ENCODE results near the gene RGS9. TPM values are rescaled to one million over a fixed set of nuclear protein-coding genes. Genes with fewer than 3 reads are reported as not detected.

Gene RGS9
- total and polyA plus RNA-seq, 2 of the 13 experiments (the other 11 are each of a cell fraction or from before 2014, with no cell fraction given): 0.44 to 0.74 TPM

DNA sequence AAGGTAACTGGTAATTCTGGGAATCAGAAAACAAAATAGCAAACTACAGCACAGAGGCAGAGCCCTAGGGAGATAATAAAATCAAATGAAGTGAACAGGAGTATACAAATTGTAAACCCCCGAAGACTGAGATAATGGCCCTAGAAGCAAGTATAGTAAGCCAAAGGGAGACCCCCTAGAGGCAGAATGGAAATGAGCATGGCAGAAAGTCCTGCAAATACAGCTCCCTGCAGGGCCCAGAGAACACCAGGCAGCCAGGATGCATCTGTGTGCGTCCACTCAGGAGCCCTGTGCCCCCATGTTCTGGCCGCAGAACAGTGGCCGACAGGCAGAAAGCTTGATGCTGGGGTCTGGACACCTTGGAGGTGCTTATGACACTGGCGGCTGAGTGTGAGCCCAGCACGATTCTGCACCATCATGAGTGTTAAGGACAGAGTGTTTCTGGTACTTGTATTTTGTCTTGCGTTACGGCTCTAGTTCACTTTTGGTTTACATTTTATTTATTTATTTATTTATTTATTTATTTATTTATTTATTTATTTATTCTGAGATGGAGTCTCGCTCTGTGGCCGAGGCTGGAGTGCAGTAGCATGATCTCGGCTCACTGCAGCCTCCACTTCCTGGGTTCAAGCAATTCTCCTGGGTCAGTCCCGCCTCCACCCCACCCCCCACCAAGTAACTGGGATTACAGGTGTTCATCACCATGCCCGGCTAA is 48.7 kb downstream of the RGS9 start:
- H3K36me3 ChIP-seq (replicated peaks in 1 of 2; ENCODE audit: control insufficient read depth in 1 of 2, insufficient read depth in 2 of 2, low read length in 2 of 2): no peaks in the 10 kb centered on the region
- peaks cover 7 to 30% of the 10 kb centered on the region in 2 experiments; a peak in 4 of 5 replicates for H3K27me3 ChIP-seq (ENCODE audit: control insufficient read depth in 1 of 2, insufficient read depth in 2 of 2, low read length in 2 of 2)
- H3K9ac ChIP-seq (ENCODE audit: insufficient read depth, low read depth, low read length): no peak overlapping the region
- in situ Hi-C loops (cut with HindIII; ENCODE audit: extremely low pct_ligation_motif_present, low pct_unique_long_range_greater_than_20kb) (no loop called here), intact Hi-C loops (cut with micrococcal nuclease; ENCODE audit: unreplicated experiment) (no loop called here)
- no peaks in the 10 kb centered on the region for H3K4me1 ChIP-seq (ENCODE audit: insufficient read depth, low read length)
- FAIRE-seq (no peak), DNase-seq (ENCODE audit: low spot score) (no peak), ATAC-seq (peak; percentile 35; the same call in 1 of the 3 replicates)
- BruUV-seq (replicated peaks): no TSS peak
- no peak overlapping the region for H3K4me2 ChIP-seq (ENCODE audit: low read depth, low read length)
- H2AFZ ChIP-seq (ENCODE audit: low read length): no peak overlapping the region
- WGBS (ENCODE audit: low lambda C conversion rate): 57% methylated on average over 13 of the region's 13 CpGs
- POLR2A ChIA-PET: no interaction called here
- no peak overlapping the region for H3K4me3 ChIP-seq (replicated peaks in 1 of 3; ENCODE audit: insufficient read depth in 1 of 3, low read depth in 2 of 3, low read length in 3 of 3)
- H3K27ac ChIP-seq (ENCODE audit: extremely low read length, insufficient read depth, low read length): no peak overlapping the region
- no peaks in the 10 kb centered on the region for H3K79me2 ChIP-seq (ENCODE audit: insufficient read depth, low read length)
- H4K20me1 ChIP-seq (ENCODE audit: insufficient read depth, low read length): no peaks in the 10 kb centered on the region
- CTCF ChIA-PET (ENCODE audit: low intra/inter-chr PET ratio, low total read pairs): no interaction called here
- H3K9me3 ChIP-seq (ENCODE audit: low read length): no peaks in the 10 kb centered on the region
- TF ChIP-seq JARID2 (CRISPR knock-in tag; IDR thresholded peaks at IDR 0.05; ENCODE audit: insufficient replicate concordance) (no peak), ZNF274 (CRISPR knock-in tag; IDR thresholded peaks at IDR 0.05) (no peak), ZFP41 (CRISPR knock-in tag; IDR thresholded peaks at IDR 0.05; ENCODE audit: borderline replicate concordance) (no peak), NCOA5 (CRISPR knock-in tag; IDR thresholded peaks at IDR 0.05) (no peak), HOXD1 (CRISPR knock-in tag; IDR thresholded peaks at IDR 0.05) (no peak), ZEB1 (IDR thresholded peaks at IDR 0.05; ENCODE audit: insufficient replicate concordance, low read depth) (no peak), EZH2 (conservative IDR thresholded peaks at IDR 0.05; ENCODE audit: low read depth, low read length) (no peak), HMG20B (CRISPR knock-in tag; conservative IDR thresholded peaks at IDR 0.05) (no peak), EHMT2 (IDR thresholded peaks at IDR 0.05; ENCODE audit: borderline replicate concordance, low read depth, low read length) (no peak), PRMT3 (CRISPR knock-in tag; IDR thresholded peaks at IDR 0.05; ENCODE audit: borderline replicate concordance, low read depth) (no peak), FIP1L1 (IDR thresholded peaks at IDR 0.05; ENCODE audit: borderline replicate concordance, insufficient read depth, low read depth, low read length) (no peak), NRL (CRISPR knock-in tag; IDR thresholded peaks at IDR 0.05; ENCODE audit: borderline replicate concordance) (no peak), ZNF350 (CRISPR knock-in tag; IDR thresholded peaks at IDR 0.05; ENCODE audit: borderline replicate concordance, low read depth) (no peak)
- TF ChIP-seq, protein P1, sequence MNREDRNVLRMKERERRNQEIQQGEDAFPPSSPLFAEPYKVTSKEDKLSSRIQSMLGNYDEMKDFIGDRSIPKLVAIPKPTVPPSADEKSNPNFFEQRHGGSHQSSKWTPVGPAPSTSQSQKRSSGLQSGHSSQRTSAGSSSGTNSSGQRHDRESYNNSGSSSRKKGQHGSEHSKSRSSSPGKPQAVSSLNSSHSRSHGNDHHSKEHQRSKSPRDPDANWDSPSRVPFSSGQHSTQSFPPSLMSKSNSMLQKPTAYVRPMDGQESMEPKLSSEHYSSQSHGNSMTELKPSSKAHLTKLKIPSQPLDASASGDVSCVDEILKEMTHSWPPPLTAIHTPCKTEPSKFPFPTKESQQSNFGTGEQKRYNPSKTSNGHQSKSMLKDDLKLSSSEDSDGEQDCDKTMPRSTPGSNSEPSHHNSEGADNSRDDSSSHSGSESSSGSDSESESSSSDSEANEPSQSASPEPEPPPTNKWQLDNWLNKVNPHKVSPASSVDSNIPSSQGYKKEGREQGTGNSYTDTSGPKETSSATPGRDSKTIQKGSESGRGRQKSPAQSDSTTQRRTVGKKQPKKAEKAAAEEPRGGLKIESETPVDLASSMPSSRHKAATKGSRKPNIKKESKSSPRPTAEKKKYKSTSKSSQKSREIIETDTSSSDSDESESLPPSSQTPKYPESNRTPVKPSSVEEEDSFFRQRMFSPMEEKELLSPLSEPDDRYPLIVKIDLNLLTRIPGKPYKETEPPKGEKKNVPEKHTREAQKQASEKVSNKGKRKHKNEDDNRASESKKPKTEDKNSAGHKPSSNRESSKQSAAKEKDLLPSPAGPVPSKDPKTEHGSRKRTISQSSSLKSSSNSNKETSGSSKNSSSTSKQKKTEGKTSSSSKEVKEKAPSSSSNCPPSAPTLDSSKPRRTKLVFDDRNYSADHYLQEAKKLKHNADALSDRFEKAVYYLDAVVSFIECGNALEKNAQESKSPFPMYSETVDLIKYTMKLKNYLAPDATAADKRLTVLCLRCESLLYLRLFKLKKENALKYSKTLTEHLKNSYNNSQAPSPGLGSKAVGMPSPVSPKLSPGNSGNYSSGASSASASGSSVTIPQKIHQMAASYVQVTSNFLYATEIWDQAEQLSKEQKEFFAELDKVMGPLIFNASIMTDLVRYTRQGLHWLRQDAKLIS (CRISPR knock-in tag; IDR thresholded peaks at IDR 0.05): no peak
- TF ChIP-seq, protein P2, sequence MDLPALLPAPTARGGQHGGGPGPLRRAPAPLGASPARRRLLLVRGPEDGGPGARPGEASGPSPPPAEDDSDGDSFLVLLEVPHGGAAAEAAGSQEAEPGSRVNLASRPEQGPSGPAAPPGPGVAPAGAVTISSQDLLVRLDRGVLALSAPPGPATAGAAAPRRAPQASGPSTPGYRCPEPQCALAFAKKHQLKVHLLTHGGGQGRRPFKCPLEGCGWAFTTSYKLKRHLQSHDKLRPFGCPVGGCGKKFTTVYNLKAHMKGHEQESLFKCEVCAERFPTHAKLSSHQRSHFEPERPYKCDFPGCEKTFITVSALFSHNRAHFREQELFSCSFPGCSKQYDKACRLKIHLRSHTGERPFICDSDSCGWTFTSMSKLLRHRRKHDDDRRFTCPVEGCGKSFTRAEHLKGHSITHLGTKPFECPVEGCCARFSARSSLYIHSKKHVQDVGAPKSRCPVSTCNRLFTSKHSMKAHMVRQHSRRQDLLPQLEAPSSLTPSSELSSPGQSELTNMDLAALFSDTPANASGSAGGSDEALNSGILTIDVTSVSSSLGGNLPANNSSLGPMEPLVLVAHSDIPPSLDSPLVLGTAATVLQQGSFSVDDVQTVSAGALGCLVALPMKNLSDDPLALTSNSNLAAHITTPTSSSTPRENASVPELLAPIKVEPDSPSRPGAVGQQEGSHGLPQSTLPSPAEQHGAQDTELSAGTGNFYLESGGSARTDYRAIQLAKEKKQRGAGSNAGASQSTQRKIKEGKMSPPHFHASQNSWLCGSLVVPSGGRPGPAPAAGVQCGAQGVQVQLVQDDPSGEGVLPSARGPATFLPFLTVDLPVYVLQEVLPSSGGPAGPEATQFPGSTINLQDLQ (CRISPR knock-in tag; IDR thresholded peaks at IDR 0.05): no peak
- TF ChIP-seq, protein P3, sequence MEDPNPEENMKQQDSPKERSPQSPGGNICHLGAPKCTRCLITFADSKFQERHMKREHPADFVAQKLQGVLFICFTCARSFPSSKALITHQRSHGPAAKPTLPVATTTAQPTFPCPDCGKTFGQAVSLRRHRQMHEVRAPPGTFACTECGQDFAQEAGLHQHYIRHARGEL (CRISPR knock-in tag; IDR thresholded peaks at IDR 0.05): no peak
- TF ChIP-seq, protein P4, sequence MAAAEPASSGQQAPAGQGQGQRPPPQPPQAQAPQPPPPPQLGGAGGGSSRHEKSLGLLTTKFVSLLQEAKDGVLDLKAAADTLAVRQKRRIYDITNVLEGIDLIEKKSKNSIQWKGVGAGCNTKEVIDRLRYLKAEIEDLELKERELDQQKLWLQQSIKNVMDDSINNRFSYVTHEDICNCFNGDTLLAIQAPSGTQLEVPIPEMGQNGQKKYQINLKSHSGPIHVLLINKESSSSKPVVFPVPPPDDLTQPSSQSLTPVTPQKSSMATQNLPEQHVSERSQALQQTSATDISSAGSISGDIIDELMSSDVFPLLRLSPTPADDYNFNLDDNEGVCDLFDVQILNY (CRISPR knock-in tag; conservative IDR thresholded peaks at IDR 0.05): no peak

All from HepG2 (cell line).